Activated CD4-positive, CD25-positive, alpha-beta regulatory T cell treated with anti-CD3 and anti-CD28 coated beads, Interleukin-2, amount 50 U/mL, for 16 hours (primary cell): Measurements from ENCODE around the gene NELL1.

Experiments
- DNase-seq: peaks from one replicate; pipeline ENCODE4 v3.0.0-alpha.2; 2020; ENCODE audit warnings: low read depth, low spot score

NELL1 gene

DNA sequence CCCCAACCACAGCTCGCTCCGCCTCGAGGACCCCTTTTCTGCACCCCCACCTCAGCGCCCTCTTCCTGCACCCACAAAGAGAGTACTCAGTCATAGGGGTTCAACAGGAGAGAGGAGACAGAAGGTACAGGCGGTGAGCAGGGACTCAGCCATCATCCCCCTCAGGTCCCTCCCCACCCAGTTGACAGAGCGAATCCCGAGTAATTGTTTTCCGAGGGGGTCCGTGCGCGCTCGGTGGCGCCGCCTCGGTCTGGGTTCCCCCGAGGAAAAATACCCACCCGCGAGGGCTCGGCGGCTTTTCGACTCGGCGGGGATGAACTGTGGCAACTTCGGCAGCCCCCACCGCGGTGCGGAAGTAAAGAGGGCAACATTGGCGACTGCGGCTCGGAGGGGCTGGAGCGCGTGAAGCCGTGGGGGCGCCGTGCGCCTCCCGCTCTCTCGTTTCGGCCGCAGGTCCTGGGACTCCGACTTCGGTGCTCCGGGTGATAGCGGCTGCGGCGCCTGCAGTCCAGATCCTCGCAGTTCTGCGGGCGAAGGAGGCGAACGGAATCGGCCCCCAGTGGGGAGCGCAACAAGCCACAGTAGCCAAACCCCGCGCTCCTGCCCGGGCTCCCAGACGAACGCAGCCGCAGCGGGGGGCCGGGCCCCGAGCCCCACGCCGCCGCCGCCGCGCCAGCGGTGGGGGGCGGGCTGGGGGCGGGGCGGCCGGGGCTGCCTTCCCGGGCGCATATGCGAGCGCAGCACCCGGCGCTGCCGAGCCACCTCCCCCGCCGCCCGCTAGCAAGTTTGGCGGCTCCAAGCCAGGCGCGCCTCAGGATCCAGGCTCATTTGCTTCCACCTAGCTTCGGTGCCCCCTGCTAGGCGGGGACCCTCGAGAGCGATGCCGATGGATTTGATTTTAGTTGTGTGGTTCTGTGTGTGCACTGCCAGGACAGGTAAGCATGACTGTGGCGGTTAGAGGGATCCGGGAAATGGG, at the start of gene NELL1:
NELL1 (plus strand) TSS at position 743 of the 976 bp plus-strand sequence.
- DNase-seq: no peak

DNA sequence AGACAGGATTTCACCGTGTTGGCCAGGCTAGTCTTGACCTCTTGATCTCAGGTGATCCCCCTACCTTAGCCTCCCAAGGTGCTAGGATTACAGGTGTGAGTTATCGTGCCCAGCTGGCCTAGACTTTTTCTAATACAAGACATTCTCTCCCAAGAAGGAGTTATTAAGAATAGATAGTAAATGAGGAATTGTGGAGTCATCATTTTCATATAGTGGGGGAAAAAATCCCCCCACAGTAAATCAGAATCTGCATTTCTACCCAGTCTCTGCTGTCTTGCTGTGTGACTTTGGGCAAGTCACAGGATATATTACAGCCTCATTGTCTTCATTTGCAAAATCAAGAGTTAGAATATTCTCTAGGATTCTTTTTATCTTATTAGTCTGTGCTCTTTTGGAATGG, 48.4 kb upstream of the NELL1 start:
- no peak for DNase-seq

DNA sequence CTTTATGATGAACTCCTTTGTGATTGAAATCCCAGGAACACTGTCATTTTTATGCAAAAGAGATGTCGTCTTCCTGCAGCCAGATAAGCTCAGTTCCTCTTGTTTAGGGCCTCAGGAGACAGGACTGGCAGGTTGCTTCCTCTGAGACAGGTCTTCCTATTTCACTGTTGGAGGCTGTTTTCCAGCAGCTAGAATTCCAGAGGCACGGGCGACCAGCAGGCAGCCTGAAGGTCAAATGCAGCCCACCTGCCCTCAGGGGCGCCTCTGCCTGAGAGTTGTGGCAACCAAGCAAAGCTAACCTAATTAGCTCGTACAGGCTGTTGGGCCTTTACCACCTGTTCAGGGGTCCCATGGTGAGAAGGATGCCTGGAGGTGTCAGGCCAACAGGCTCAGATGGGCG, 47.7 kb upstream of the NELL1 start:
- DNase-seq: no peak

DNA sequence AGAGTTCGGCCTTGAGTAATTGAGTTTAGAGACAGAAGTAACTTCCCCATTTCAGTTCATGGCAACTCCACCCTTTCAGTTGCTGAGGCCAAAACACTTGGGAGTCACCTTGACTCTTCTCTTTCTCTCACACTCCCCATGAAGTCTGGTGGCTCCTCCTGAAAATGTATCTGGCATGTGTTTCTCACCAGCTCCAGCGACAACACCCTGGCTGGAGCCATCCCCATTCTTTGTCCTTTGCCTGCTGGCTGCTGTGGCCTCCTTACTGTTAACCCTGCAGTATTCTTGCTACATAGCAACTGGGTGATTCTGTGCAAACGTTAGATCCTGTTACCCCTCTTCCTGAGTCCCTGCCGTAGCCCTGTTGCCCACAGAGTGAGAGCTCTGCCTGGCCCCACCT, 46.1 kb upstream of the NELL1 start:
- DNase-seq: no peak

DNA sequence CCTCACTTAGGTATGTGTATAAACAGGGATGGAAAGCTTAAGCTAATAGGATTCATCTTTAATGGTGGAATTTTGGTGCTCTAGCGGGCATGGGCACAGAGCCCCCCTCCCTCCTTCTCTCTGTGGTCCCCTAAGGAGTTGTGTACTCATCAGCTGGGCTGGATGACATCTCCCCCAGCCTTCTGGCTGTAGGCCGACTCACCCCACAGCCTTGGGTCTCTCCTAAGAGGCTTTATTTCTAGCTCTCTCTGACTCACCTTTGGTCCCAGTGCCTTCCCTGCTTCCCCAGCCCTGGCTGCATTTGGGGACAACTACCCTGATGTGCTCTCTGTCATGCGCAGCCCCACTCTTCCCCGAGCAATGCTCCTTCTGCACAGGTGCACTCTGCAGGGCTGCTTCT, 43.1 kb upstream of the NELL1 start:
- no peak for DNase-seq

DNA sequence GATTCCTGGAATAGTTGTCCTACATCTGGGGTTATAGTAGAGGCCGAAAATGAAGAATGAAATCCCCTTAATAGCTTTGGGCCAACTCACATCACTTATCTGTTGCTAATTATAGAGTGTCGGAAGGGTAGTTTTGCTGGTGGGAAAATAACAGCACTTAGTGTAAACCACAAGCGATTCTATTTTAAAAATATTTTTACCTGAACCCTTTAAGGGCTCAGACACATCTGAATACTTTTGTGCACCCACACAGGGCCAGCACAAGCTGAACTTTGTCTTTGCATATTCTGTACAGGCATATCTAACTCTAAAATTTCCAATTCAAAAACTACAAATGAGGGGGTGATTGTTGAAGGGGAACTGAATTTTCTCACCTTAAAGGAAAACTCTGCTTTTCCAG, 42.4 kb upstream of the NELL1 start:
- DNase-seq: no peak

DNA sequence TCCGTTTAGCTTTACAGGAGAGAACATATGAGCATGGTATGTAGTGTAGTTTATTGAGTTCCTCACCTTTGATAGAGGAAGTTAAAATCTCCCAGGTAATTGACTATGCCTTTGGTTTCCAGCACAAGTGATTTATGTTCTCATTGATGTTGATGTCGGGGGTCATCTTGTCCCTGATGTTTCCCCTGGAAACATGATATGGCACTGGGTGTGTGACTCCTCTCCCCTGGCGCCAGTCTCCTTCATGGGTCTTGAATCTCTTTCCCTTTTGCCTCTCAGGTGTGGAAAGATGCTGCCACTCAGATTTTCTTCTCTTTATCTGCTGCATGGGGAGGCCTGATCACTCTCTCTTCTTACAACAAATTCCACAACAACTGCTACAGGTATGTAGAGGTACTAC, 41.7 kb upstream of the NELL1 start:
- no peak for DNase-seq

DNA sequence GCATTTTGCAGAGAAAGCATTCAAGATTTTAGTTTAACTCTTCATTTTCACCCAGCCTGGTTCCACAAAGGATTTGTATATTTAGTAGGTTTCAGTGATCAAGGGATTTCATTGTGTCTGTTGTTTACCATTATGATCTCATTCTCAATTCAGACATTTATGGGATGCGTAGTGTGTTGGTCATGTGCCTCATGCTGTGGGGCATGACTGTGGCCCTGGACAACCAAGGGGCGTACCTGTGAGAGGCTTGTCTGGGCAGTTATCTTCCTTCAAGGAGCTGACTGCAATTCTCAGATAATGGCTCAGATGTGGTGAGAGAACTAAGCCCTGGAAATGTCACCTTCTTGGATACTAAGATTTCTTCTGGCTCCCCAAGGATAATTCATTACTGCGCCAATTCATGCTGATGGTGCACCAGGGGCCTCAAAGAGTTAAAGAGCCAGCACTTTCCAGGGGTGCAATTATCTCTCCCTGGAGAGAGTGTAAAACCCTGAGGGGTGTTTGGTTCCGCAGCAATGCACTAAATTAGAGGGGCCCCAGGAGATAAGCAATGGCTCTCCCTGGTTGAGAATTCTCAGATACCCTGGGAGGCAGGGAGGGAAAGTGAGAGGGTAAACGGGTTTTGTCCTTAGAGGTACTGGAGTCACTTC, 37.7 kb upstream of the NELL1 start:
- DNase-seq: no peak

DNA sequence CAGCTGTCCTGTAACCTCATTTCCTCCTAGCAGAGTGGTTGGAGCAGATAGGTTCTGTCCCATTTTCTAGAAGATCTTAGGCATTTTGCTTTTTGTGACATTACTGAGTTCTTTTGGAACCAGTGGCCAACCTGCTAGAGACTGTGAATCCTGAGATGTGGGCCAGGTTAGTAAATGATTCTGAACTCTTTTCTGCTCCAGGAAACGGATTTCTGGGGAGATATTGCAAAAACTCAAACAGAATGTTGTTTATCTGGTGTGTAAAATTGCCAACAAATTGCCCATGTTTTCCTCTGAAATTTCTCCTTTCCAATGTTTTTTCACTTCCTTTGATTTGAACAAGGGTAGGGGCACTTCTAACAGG, 37.2 kb upstream of the NELL1 start:
- DNase-seq: no peak

DNA sequence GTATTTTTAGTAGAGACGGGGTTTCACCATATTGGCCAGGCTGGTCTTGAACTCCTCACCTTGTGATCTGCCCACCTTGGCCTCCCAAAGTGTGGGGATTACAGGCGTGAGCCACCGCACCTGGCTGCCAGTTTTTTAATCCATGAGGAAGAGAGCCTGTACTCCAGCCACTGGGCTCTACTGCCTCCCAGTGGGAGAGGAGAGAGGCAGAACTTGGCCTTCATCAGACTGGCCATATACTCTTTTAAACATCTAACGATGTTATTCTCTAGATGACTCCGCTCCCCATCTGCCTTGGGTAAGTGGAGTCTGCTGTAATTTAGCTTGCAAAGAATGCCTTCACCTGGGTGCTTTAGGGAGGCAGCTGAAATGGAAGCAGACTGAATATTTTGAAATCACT, 35.3 kb upstream of the NELL1 start:
- no peak for DNase-seq

DNA sequence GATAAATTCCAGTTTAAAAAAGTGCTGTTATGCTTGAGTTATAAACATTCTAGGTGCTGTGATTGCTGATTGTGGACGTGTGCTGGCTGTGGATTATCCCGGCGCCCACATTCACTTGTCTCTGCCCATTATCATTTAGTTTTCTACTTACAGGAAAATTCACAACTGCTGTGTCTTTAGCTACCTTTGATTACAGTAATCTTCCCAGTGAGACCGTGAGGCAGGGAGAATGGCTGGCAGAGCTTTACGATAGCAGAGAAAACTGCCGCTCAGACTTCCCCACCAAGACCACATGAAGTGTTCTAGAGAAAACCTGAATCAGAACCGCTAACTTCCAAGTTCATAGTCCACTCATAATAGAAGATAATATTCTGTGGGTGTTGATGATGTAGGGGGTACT, 34.6 kb upstream of the NELL1 start:
- DNase-seq: no peak

DNA sequence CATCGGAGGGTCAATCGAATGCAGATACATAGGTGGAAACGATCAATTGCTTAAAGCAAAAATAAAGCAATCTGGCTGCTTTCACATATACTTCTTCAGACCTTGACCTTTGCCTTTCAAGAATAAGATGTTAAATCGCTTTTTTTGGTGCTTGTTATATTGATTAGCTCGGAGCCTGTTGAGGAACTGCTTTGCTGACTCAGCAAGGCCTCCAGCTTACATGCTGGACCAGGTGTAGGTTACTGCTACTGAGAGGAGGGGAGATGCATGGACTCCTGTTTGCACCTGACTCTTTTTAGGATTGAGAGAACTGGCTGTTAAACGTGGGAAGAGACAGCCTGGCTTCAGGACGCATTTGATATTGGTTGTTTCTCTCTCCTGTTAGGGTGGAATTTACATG, 31.3 kb upstream of the NELL1 start:
- no peak for DNase-seq

DNA sequence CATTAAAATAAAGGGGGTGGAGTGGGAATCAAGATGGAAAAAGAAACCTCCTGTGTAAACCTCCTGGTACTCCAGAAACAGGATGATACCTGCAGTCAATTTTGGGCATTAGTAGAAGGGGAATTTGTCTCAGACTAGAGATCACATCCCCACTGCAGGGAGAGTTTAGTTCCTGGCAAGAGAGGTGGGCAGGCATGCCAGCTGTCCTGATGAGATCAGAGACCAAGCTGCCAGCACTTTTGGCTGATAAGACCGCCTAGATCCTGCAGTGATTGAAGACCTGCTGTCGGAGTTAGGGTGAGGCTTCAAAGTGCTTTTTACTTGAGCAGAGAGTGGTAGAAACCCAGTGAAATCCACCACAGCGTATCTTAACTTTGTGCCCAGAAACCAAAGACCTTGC, 29.7 kb upstream of the NELL1 start:
- no peak for DNase-seq

DNA sequence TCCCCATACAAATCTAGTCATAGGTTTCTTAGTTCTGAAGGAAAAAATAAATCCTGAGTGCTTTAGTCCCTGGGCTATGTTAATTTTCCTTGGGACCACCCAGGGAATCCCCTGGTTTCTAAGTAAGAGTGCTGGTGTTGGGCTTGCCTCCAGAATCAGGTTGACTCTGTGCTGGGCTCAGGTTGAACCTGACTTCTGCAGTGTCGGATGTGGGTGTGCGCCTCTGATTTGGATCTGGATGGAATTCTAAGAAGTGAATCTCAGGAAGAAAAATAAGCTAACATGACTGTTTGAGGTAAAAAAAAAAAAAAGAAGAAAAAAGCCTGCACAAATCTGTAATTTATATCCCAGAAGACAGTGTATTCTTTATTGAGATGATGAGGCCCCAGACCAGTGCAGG, 29.0 kb upstream of the NELL1 start:
- no peak for DNase-seq

DNA sequence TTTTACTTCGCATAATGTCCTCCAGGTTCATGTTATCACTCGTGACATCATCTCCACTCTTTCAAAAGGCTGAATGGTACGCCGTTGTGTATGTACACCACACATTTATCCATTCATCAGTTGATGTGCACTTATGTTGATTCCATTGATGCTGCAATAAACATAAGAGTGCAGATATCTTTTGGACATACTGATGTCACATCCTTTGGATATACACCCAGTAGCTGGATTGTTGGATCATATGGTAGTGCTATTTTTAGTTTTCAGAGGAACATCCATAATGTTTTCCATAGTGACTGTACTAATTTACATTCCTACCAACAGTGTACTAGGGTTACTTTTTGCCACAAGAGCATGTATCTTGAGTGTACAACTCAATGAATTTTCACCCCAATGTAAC, 25.0 kb upstream of the NELL1 start:
- DNase-seq: no peak

DNA sequence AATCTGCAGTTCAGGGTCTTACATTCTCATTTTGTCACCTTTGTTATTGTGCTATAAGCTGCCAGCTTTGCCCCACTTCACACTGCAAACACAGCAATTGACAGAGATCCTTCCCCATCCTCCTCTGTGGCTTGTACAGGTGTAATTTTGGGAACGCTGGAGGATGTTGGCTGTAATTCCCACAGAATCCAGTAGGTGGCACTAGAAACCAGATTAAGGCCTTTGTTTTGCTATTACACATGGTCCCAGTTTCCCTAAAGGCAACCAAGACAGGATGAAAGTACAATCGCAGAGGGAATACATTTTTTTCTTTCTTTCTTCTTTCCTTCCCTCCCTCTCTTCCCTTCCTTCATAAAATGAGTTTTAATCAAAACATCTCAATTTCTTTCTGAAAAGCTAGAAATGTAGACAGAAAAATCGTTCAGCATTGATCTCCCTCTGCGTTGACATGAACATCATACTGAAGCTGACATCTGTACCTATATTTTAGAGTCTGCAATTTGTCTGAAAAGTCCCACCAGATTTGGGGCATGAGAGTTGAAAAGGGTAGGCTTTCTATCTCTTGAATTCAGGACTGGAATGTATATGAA, 21.3 kb upstream of the NELL1 start:
- peak; percentile 11 for DNase-seq

DNA sequence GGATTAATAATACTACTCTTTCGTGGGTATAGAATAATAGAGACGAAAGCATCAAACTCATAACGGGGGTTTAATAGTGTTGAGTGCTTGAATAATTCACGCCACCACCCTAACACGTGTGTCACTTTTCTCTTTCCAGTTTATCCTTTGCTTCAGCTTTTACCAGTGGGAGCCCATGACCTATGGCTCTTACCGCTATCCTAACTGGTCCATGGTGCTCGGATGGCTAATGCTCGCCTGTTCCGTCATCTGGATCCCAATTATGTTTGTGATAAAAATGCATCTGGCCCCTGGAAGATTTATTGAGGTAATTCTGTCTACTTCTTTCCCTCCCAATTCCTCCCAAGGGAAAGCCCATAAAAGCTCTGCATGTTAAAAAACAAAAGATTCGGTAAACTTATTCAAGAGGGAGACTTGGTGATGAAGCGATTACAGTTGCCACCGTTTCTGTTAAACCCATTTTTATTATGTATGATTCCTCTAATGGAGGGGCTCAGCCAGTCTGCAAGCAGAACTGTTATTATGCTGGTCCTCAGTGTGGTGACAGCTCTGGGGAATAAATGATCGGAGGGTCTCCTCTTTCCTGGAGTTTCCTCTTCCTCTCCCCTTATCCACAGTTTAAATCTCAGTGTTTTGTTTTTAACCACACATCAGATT, 17.1 kb upstream of the NELL1 start:
- no peak for DNase-seq

DNA sequence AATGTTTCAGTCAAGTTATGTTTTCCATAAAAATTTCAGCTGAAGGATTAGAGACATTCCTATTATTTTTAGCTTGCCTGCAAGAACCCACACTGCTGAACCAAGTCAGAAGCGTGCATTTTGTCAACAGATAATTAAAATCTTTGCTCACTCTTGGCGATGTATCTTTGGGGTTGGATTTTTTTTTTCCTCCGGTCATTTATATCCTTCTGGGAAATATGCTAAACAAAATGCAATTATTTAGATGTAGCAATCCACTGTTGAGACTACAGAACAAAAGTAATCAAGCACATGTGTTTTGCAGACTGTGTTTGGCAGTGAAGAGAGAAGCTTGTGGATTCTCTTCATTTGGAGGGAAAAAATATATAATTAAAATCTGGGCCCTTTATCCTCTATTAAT, 15.3 kb upstream of the NELL1 start:
- no peak for DNase-seq

DNA sequence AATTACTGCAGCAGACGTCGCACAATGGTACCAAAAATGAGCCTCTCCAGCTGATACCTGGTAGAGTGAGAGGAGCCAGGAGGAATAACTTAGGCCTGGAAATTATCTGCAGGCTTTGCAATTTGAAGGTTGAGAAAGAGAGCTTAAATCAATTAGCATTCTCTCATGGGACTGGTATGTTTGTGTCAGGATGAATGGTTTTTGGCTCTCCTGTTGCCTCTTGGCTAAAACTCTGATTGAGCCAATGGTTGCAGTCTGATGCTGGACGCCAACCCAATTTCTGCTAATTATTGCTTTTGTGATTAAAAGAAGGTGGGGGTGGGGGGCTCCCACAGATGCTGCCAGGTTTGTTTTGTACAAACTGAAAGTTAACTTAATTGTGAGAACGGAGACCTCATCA, 12.5 kb upstream of the NELL1 start:
- DNase-seq: no peak

DNA sequence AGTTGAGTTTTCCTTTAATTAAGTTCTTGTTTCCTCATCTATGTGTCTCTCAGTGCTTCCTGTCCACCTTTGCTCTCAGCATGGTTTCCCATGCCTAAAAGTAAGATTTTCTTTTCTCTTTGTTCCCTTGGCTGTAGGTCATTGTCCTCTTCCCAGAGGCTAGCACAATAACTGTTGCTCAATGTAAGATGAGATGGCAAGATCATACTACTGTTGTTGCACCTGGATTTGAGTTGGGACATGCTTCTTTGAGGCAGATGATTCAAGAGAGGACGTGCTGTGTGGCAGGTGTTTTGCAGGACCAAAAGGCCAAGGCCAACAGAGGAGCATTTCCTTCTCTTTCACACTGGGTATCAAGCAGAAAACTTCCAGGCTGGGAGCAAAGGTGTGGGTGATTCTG, 11.3 kb upstream of the NELL1 start:
- no peak for DNase-seq

DNA sequence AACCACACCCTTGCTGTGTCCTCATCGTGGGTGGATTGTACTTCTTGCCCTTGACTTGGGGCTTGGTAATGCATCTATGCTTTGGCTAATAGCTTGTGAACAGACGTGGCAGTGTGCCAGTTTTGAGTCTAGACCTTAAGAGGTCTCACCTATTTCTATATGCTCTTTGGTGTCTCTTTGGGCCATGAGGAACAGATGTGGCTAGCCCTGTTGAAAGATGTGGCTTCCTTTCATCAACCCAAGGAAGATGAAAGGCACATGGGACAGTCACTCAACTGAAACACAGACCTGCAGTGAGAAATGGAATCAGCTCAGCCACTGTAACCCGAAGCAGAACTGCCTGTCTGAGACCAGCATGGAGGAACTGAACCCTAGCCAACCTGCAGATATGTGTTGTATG, 7.9 kb upstream of the NELL1 start:
- no peak for DNase-seq

DNA sequence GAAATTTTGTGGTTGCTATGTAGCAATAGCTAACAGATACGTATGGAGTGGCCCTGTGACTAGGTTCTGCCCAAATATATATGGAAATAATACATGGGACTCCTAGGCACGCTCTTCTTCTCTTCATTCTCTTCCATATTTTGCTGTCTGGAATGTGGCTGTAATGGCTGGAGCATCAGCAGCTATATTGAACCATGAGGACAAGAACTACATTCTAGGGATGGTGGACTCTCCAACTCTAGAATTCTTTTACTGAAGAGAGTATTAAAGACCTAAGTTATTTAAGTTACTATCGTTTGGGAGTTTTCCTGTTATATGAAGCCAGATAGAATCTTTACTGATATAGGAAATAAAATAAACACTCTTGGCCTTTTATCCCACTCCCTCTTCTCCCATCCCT, 7.5 kb upstream of the NELL1 start:
- no peak for DNase-seq
